WERI-Rb-1 (cell line): ENCODE measurements around the gene HIPK2.

Source experiments
- DNase-seq: peaks from one replicate; pipeline ENCODE4 v3.0.0-alpha.2; 2020
- H3K27ac ChIP-seq: fragments of 250-450 bp; sonication (Bioruptor Pico); 2 replicates; pipeline ENCODE4 v1.5.1; 2020; ENCODE audit warnings: mild to moderate bottlenecking, moderate library complexity
- H3K27me3 ChIP-seq: fragments of 250-450 bp; sonication (Bioruptor Pico); 2 replicates; pipeline ENCODE4 v1.5.1; 2021; ENCODE audit warnings: mild to moderate bottlenecking, low read depth, moderate library complexity; ENCODE audit not compliant: insufficient read depth, severe bottlenecking
- H3K36me3 ChIP-seq: fragments of 250-450 bp; sonication (Bioruptor Pico); 2 replicates; pipeline ENCODE4 v1.5.1; 2020; ENCODE audit warnings: mild to moderate bottlenecking, moderate library complexity
- H3K4me3 ChIP-seq: 2 replicates; pipeline ENCODE4 v1.5.1; 2011; ENCODE audit warnings: low read depth, mild to moderate bottlenecking, control low read depth, low read length
- H3K9me3 ChIP-seq: fragments of 250-450 bp; sonication (Bioruptor Pico); 2 replicates; pipeline ENCODE4 v1.5.1; 2021; ENCODE audit warnings: mild to moderate bottlenecking, moderate library complexity; ENCODE audit not compliant: severe bottlenecking
- CTCF ChIP-seq: IDR thresholded peaks from 2 replicates; pipeline ENCODE4 v1.5.1; 2011; ENCODE audit warnings: low read depth, mild to moderate bottlenecking, control low read depth, inconsistent platforms, low read length

Gene HIPK2

GRCh38 chr7:139603282-139603681 lies 174.5 kb downstream of the HIPK2 start:
- H3K27ac ChIP-seq = no peak overlapping the region
- no peaks in the 10 kb centered on the region for H3K27me3 ChIP-seq
- DNase-seq = no peak
- no peaks in the 10 kb centered on the region for H3K9me3 ChIP-seq
- no peak for TF ChIP-seq CTCF
- peaks cover 58% of the 10 kb centered on the region for H3K36me3 ChIP-seq
- no peak overlapping the region for H3K4me3 ChIP-seq

- Histone ChIP-seq H3K27ac (no peak overlapping the region), H3K36me3 (peaks cover 66% of the 10 kb centered on the region), H3K27me3 (no peaks in the 10 kb centered on the region), H3K4me3 (no peak overlapping the region), H3K9me3 (no peaks in the 10 kb centered on the region)
- TF ChIP-seq CTCF = peak; percentile 49
- DNase-seq = no peak
Observed at GRCh38 chr7:139602143-139602722, 175.6 kb downstream of the HIPK2 start.

- Histone ChIP-seq H3K36me3 (peaks cover 73% of the 10 kb centered on the region), H3K4me3 (no peak overlapping the region), H3K27ac (no peak overlapping the region), H3K27me3 (no peaks in the 10 kb centered on the region), H3K9me3 (no peaks in the 10 kb centered on the region)
- DNase-seq = no peak
- TF ChIP-seq CTCF = no peak
Observed at GRCh38 chr7:139601176-139601575, 176.6 kb downstream of the HIPK2 start.

- no peaks in the 10 kb centered on the region for H3K27me3 ChIP-seq
- no peak overlapping the region for H3K4me3 ChIP-seq
- H3K27ac ChIP-seq = no peak overlapping the region
- no peak for TF ChIP-seq CTCF
- peaks cover 76% of the 10 kb centered on the region for H3K36me3 ChIP-seq
- no peaks in the 10 kb centered on the region for H3K9me3 ChIP-seq
- DNase-seq = no peak
Observed at GRCh38 chr7:139600306-139600705, 177.5 kb downstream of the HIPK2 start.

GRCh38 chr7:139598642-139599041 lies 179.2 kb downstream of the HIPK2 start:
- Histone ChIP-seq H3K4me3 (no peak overlapping the region), H3K27me3 (no peaks in the 10 kb centered on the region), H3K27ac (no peak overlapping the region), H3K36me3 (peaks cover 86% of the 10 kb centered on the region), H3K9me3 (no peaks in the 10 kb centered on the region)
- DNase-seq = no peak
- no peak for TF ChIP-seq CTCF

GRCh38 chr7:139597028-139597427 lies 180.8 kb downstream of the HIPK2 start:
- Histone ChIP-seq H3K27ac (no peak overlapping the region), H3K9me3 (no peaks in the 10 kb centered on the region), H3K27me3 (no peaks in the 10 kb centered on the region), H3K4me3 (no peak overlapping the region), H3K36me3 (peaks cover 96% of the 10 kb centered on the region)
- no peak for TF ChIP-seq CTCF
- DNase-seq = no peak
